IPS DF 19.7 (cell line): ENCODE results near the gene SLC25A25.
"Not testable (repeated sequence)": the region's sequence is repeated elsewhere in the genome, so short reads cannot be mapped to it uniquely, and the experiment has no call there.

Experiments used
- DNase-seq: peaks from one replicate; pipeline ENCODE4 v3.0.0-alpha.2; 2013; ENCODE audit warnings: low read depth, low spot score

Gene SLC25A25

DNA sequence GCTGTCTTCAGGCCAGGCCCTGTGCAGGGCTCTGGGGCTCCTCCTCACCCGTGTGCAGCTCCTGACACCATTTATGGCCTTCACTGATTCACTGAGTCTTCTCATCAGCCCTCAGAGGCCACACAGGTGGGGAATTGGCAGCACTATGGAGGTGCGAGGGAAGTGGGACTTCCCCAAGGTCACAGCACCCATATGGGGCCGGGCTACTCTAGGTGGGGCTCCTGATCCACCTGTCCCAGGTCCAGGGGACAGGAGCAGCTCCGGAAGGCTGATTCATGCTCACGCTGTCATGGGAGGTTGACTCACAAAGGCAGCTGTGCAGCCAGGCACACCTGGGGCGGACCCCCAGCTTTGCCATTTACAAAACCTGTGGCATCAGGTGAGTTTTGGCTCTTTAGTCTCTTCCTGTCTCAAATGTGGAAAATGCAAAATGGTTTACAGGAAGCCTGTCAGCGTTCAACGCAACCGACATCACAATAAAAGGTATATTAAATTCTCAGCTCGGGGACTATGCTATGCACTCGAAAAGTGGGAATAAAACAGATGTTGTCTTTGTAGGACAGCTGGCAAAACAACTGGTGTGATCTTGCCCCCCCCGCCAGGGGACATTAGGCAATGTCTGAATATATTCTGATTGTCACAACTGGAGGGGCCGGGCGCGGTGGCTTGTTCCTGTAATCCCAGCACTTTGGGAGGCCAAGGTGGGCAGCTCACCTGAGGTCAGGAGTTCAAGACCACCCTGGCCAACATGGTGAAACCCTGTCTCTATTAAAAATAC is 15.9 kb upstream of the SLC25A25 start:
- DNase-seq = no peak

- DNase-seq = no peak
Measured at GRCh38 chr9:128053560-128053959, 14.5 kb upstream of the SLC25A25 start.

DNA sequence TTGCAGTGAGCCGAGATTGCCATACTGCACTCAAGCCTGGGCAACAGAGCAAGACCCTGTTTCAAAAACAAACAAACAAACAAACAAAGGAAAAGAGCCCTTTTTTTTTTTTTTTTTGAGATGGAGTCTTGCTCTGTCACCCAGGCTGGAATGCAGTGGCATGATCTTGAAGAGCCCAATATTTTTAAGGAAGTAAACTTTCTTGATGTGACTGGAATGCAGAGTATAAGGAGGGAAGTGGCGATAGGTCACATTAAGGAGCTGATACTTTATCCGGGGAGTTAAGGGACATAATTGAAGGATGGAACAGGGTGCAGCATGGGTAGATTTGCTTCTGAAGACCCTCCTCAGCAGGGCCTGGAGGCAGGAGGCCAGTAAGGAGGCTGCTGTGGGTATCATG is 13.9 kb upstream of the SLC25A25 start:
- no peak for DNase-seq

- DNase-seq = no peak
Measured at GRCh38 chr9:128055344-128056040, 12.5 kb upstream of the SLC25A25 start.

DNA sequence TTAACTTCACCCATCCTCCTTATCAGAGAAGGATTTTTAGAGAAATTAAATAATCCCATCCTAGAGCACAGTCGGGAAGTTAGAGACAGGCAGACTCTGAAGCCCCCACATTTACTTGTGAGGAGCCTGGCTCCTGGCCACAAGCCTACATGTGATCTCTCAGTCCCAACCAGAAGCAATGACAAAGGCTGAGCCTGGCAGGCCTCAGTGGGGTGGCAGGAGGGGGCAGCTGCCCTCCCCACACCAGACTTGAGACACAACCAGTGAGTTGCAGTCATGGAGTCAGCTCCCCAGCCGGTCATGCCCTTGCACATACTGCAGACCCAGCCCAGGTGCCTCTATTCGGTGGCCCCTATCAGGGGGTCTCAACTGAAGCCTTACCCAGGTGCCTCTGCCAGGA is 11.9 kb upstream of the SLC25A25 start:
- no peak for DNase-seq

DNA sequence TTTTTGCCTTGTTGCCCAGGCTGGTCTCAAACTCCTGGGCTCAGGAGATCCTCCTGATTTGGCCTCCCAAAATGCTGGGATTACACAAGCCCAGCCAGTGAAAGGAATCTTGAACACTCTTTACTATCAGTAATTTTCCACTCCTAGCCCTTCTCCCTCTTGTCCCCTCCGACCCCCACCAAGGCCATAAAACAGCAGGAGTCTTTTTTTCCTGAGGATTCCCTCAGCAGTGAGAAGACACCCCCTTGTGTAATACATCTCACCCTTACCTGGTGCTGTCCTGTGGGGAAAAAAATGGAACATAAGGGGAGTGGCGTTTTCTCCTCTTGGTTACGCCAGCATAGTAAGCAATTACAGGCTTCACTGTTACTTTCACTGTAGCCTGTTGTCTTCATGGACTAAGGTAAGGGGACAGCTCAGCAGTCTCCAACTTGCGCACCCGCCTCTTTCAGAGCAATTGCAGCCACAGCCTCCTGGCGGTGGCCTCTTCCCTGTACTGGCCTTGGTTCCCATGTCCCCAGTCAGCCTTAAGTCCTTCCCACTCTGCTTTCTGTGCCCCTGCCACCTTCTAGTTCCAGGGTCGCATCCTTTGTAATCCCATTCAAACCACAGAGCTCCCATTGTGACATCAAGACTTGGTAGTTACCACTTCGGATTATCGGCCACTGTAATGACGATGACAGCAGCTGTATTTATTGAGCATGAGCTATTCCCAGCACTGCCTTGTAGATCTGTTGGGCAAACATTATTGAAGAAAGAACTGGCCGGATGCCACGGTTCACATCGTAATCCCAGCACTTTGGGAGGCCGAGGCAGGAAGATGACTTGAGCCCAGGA is 10.9 kb upstream of the SLC25A25 start:
- no peak for DNase-seq

- DNase-seq = no peak
Measured at GRCh38 chr9:128057724-128058409, 10.2 kb upstream of the SLC25A25 start.

GRCh38 chr9:128059365-128059983 is 8.6 kb upstream of the SLC25A25 start:
- no peak for DNase-seq

GRCh38 chr9:128061275-128061960 is 6.6 kb upstream of the SLC25A25 start:
- no peak for DNase-seq

DNA sequence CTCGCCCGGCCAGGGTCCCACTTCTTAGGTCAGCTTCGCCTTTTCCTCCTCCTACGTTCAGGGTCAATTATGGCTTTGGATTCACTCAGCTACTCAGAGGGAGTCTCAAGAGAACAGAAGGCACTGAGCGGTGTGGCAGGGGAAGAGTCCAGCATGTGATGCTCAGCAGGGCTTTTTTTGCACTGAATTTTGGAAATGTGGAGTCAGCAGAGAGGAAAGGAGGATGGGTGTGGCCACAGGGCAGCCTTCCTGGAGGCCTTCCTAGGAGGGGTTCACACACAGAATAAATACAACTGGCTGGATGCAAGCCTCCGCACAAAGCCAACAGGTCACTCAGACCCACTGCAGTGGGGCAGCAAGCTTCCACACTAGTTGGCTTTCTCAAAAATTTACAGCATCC is 5.8 kb upstream of the SLC25A25 start:
- DNase-seq = no peak

DNA sequence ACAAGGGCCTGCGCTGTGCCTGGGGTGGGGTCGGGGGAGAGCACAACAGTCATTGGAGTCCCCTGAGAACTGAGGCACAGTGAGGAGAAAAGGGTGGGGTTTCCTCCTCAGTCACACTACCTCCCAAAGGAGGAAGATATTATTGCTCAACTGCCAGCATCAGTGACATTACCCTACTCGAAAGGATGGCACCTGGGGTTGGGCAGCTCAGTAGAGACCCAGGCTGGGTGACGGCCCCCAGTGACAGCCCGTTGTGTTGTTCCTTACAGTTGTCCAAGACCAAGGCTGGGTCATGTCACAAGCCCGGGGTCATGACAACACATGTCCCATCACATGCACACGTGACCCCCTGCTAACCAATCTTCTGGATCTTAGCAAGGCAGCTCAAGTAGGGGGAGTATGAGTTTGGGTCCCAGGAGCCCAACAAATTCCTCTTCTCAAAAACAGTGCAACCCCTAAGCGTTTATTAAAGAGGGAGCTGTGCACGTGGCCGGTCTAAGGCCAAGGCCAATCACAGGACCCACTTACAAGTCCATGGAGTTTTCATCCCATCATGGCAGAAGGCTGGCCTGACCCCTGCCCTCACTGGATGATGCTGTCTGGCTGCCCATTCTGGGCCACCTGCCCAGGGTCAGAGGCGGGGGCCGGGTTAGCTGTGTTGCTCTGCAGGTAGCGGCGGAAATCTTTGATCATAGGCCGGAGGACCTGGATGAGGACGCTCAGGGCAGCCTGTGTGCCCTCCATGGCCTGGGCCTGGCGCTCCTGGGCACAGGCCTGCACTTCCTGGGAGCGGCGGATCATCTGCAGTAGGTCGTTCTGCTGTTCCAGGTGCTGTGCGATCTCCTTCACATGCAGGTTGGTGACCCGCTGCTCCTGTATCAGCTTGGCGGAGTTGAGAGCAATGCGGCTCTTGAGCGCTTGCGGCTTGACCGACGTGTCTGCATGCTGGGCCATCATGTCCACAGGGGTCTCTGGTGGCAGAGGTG is 4.9 kb upstream of the SLC25A25 start:
- DNase-seq = no peak

GRCh38 chr9:128065907-128066712 is 1.9 kb upstream of the SLC25A25 start:
- DNase-seq = no peak

DNA sequence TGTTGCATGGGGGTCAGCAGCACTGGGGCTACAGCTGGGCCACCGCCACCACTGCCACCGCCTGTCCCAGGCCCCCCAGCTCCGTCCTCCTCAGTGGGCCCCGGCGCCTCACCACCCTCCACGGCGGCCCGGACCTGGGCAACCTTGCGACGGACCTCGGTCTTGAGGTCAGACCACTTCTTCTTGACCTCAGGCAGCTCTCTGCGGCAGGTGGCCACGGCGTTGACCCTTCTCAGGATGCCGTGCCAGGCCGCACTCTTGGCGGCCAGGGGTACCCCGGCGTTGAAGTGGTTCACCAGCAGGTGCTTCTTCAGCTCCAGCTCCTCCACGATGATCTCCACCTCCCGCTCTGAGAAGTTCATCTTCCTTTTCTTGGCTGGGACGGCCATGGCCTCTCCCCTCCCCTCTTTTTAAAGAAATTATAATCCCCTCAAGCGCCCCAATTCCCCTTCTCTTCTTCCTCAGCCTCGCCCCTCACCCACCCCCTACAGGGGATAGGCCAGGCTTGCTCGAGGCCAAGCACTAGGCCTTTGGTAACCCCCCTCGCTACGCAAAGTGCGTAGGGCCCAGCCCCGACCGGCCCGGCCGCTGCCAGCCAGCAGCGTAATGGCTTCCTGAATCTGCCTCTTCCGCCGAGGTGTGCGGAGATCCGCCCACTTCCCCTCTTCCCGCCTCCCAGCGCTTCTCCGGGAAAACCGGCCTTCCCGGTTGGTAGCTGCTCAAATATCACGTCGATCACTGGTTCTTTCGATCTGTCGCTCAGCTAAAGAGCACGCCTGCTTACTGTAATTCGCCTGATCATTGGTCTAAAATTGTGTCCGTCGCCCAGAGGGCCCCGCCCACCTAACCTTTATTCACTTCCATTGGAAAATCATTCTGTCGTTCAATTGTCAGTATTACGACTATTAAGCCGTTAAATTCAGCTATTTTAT is 1.1 kb upstream of the SLC25A25 start, which contains the start of gene NAIF1:
Gene NAIF1, minus strand, starts transcription at position 608 of the 932 bp plus-strand sequence. Its CDS starts 219 bp downstream, at position 389.
- DNase-seq = peak; percentile 98

DNA sequence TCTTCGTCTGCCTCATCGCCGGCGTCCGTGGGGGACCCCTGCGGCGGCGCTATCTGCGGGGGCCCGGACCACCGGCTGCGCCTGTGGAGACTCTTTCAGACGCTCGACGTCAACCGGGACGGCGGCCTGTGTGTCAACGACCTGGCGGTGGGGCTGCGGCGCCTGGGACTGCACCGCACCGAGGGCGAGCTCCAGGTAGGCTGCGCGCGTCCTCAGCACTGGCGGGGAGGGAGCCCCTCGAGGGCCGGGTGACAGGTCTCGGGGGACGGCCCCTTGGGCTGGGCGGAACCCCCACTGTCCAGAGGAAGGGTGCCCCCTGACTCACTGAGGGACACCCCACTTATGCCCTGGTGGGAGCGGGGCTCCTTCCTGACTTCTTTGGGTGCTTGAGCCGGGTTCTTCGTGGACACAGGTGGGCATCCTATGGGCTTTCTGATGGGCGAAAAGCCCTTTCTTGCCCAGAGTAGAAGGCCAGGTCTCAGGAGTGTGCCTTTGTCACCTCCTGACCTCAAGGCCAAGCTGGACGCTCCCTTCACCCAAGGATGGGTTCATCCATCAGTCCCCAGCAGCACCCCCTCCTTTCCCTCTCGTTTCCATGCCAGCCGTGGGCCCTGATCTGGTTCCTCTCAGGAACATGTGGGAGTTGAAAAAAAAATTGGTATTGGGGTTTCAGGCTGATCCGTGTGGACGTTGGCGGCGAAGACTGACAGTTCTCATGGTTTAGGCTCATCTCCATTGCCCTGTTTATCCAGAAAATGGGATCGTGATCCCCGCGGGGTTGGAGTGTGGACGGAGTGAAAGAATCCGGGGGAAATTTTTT is 564 bp downstream of the SLC25A25 start:
- no peak for DNase-seq

- DNase-seq = no peak
Measured at GRCh38 chr9:128070874-128071273, 2.8 kb downstream of the SLC25A25 start.

GRCh38 chr9:128071475-128071874 is 3.4 kb downstream of the SLC25A25 start:
- DNase-seq = not testable (repeated sequence)
